ENCODE measurements around the gene DNM2.
"Not testable (repeated sequence)": the region's sequence is repeated elsewhere in the genome, so short reads cannot be mapped to it uniquely, and the experiment has no call there.

The DNM2 gene

DNA sequence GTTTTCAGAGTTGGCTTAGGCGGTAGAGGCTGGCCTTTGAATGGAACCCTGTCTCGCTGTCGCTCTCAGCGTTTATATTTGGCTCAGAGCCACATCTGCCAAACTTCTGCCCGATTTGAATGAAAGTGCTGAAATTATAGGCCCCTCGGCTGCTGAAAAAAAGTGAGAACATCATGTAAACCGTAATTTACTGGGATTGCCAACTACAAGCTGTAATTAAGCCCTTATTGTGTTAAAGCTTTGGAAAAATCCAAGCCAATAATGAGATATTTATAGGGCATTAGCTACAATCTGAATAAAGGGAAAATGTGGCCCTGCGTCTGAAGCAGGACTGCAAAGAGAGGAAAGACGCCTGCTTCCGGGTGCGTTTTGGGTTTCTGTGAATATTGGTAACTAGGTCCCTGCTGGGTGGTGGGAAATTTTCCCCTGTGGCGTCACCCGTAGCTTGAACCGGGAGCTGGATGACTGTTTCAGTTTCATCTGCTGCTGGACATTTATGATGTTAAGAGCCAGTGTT is 9.9 kb downstream of the DNM2 start:
- no peak for DNase-seq

DNA sequence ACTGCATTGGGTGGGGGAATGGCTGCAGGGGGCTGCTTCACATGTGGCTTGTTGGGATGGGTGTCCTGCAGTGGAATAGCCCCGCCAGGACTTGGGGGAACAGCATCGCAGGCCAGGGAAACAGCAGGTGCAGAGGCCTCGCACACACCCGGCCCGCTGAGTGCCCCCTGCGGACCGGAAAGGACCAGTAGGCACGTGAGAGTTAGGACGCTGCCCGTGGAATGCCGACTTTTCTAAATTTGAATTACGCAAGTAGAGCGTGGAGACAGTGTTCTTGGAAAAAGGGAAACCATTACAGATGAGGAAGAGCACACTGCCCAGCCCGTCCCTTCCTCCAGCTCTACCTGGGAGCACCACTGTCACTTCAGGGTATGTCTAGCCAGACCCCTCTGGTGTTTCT is 11.5 kb downstream of the DNM2 start:
- no peak for DNase-seq

DNA sequence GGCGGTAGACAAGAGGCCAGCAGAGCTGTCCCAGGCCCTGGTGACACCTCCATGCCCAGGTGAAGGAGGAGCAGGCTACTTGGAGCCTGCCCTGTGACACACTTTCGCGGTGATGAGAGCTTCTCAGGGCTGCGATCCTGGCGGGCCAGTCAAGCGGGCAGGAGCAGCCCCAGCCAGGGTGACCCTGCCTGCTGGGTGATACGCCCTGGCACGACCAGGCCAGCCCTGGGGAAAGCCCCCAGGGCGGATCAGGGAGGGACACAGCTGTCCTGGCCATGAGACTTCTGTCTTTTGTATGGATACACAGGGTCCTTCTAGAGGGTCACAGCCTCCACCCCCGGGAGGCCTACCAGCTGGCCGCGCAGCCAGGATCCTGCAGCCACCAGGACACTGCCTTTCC is 13.1 kb downstream of the DNM2 start:
- DNase-seq: no peak

DNA sequence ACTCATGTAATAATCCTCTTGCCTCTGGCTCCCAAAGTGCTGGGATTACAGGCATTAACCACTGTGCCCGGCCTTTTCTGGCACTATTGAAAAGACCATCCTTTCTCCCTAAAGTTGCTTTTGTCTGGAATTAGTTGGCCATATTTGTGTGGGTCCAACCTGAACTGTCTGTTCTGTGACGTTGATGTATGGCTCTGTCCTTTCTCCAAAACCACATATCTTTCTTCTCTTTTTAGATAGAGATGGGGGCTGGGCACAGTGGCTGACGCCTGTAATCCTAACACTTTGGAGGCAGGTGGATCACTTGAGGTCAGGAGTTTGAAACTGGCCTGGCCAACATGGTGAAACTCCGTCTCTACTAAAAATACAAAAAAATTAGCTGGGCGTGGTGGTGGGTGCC is 17.9 kb downstream of the DNM2 start:
- no peak for DNase-seq

DNA sequence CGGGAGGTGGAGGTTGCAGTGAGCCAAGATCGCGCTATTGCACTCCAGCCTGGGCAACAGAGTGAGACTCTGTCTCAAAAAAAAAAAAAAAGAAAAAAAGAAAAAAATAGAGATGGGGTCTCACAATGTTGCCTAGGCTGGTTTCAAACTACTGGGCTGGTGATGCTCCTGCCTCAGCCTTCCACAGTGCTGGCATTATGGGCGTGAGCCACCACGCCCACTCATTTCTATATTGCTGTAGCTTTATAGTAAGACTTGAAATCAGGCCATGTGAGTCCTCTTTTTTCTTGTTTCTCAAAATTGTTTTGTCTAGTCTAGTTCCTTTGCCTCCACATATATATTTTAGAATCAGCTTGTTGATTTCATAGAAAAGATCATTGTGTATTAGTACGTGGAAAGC is 18.3 kb downstream of the DNM2 start:
- DNase-seq: no peak

DNA sequence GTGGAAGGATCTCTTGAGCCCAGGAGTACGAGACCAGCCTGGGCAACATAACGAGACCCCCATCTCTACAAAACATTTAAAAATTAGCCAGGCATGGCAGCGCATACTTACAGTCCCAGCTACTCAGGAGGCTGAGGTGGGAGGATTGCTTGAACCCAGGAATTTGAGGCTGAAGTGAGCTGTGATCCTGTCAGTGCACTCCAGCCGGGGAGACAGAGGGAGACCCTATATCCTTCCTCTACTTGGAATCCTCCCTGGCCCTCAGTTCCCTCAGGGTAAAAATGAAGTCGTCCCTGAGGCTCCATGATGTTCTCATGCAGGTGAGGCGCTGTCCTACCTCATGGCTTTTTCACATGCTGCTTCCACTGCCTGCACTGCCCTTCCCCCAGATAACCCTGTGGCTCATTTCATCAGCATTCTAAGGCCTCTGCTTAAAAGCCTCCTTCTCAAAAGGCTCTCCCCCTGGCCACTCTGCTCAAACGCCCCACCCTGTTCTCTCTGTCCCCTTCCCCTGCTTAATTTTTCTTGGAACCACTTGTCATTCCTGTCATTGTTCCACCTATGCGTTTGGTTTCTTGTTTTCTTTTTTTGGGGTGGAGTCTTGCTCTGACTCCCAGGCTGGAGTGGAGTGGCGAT is 19.2 kb downstream of the DNM2 start:
- no peak for DNase-seq

DNA sequence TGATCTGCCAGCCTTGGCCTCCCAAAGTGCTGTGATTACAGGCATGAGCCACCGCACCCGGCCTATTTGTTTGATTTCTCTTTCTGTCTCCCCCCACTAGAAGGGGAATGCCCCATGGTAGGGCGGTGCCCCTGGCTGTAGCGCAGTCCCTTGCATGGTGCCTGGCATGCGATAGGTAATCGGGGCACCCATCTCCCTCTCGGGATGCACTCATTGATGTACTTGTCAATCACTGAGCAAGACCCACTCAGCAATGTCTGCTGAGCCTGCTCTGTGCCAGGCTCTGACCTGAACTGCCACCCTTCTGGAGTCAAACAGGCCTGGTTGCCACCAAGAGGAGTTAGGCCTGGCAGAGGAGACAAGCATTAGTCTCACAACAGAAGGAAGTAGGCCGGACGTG is 19.8 kb downstream of the DNM2 start:
- no peak for DNase-seq

DNA sequence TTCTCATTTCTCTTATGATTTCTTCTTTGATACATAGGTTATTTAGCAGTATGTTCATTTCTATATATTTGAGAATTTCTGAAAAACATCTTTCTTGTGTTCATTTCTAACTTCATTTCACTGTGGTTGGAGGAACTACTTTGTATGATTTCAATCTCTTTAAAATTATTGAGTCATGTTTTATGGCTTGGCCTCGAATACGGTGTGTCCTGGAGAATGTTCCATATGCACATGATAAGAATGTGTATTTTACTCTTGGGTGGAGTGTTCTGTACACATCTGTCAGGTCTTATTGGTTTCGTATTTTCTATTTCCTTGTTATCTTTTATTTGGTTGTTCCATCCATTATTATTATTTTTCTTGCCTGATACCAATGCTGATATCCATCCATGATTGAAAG is 22.9 kb downstream of the DNM2 start:
- no peak for DNase-seq

DNA sequence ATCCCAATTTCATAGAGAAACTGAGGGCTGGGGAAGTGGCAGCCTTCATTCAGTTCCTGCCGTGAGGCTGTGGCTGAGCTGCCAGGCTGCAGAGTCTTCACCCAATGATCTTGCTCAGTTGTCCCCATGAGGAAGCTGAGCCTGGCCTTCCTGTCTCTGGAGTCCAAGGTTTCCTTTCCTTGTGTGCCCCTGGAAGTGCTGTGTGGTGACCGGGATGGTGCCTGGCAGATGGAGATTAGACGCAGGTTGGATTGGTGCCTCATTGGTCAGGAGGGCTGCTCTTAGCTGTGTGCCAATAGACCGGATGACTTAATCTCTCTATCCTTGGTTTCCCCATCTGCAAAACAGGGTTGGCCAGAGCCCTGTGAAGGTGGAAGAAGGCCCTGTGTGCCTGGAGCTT is 24.6 kb downstream of the DNM2 start:
- no peak for DNase-seq

DNA sequence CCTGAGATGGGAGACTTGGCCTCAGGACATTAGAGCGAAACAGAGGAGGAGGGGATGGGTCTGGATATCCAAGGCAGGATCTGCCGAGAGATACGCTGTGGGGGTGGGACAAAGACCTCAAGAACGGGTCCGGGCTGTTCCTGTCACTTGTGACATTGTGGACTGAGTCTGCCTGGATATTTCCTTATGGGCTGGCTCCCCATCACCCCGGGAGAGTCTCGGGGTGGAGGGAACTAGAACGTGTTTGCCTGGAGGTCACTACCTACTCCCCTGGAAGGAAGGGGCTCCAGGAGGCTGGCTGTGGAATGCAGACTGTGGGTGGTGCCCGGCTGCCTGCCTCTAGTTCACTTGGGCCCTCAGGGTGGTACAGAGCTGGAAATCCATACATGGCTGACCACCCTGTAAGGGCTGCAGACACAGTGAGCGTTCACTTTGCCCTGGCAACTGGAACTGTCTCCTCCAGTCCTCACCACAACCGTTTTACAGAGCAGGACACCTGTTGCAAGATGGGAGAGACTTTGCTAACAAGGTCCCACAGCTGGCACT is 26.4 kb downstream of the DNM2 start:
- DNase-seq: no peak

DNA sequence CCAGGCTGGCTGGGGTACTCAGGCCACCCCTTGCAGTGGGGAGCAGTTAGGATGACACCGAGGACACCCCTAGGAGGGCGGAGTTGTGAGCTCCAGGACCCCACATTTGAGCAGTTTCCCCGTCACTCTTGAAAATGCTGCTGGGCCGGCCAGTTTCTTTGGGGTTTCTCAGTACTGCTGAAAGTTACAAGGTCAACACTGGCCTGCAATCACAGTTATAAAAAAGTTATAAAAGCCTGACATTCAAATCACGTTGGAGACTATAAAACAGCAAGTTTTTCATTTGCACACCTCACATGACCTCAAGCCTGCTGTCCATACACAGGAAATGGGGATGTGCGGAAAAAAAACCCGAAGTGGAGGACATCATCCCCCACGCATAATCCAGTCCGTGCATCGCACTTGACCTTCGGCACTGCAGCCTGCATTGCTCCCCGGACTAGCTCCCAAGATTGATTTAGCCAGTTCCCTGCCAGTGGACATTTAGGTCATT is 27.0 kb downstream of the DNM2 start:
- DNase-seq: no peak

DNA sequence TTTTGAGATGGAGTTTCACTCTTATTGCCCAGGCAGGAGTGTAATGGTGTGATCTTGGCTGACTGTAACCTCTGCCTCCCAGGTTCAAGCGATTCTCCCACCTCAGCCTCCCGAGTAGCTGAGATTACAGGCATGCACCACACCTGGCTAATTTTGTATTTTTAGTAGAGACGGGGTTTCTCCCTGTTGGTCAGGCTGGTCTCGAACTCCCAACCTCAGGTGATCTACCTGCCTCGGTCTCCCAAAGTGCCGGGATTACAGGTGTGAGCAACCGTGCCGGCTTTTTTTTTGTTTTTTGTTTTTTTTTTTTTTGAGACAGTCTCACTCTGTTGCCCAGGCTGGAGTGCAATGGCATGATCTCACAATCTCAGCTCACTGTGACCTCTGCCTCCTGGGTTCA is 28.6 kb downstream of the DNM2 start:
- not testable (repeated sequence) for DNase-seq

DNA sequence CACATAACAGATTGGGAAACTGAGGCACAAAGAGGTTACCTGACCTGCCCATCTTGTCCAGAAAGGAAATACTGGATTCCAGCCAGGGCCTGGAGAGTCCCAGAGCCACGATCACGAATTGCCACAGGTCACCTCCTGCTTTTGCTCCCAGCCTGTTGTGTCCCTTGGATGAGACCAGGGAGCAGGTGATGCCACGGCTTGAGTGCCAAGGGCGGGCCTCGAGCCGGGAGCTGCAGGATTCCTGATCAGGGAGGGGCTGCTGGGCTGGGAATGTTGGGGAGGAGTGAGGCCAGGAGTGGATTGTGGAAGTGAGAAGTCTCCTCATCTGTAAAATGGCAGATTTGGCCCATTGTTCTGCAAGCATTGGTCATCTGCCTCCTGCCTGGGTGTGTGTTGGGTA is 29.4 kb downstream of the DNM2 start:
- DNase-seq: peak; percentile 33

DNA sequence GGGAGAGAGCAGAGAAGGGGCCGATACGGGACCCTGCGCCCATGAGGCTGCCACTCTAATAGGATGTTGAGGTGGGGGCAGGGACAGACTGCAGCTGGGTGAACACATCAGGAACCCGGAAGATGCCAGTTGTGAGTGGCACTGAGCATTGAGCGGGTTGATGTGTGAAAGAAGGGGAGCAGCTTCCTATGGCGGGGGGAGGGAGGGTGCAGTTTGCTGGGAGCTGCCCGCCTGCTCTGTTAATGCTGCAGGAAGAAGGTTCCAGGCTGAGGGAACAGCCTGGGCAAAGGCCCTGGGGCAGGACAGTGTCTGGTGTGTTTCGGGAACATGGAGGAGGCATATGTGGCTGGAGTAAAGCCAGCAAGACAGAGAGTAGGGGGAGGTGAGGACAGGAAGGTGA is 29.8 kb downstream of the DNM2 start:
- no peak for DNase-seq

DNA sequence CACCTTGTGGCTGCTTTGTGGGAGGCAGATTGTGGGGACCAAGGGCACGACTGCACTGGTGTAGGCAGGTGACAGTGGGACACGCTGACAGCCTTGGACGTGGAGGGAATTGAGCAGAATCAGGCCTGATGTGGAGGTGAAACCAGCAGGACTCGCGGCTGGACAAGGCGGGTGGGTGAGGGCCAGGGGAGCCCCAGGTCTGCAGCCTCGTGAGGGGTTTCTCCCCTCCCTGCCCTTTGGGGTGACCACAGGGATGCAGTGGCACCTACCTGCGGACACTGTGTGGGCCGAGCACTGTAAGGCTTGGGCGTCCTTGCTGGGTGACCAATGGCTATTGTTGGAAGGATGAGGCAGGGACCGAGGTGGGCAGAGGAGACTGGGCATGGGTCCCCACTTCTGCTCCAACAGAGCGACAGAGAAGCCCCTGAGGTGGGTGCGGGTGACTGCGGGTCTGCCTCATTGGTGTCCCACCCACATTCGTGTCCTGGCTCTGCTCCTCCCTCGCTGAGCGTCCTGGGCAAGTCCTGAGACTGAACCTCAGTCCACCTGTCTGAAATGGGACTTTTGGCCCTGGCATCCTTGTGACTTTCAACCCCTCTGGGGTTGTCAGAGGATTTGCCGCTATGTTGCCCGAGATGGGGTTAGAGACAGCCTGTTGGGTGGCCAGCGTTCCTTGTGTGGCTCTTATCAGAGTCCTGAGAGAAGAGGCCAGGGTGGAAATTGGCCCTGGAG is 30.5 kb downstream of the DNM2 start:
- DNase-seq: no peak

DNA sequence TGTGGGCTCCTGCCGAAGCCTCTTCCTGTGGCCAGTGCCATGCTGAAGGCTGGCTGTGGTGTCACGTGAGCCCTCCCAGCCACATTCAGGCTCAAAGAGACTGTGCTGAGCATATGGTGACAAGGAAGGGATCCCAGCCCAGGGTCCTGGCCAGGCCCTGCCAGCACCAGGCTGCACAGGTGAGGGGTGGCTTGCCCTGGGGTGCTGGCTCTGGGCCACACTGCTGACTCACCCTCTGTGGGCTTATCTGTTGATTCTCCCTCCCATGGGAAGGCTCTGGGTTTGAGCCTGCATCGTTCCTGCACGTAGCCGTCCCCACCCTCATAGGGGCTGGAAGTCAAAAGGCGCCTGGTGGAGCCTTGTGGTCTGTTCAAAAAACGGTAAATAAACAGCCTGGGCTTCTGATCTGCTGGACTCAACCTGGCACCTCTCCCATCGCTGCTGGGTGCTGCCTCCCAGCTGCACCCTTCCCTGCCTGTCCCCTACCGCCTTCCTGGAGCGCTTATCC is 31.1 kb downstream of the DNM2 start:
- peak; percentile 78 for DNase-seq

DNA sequence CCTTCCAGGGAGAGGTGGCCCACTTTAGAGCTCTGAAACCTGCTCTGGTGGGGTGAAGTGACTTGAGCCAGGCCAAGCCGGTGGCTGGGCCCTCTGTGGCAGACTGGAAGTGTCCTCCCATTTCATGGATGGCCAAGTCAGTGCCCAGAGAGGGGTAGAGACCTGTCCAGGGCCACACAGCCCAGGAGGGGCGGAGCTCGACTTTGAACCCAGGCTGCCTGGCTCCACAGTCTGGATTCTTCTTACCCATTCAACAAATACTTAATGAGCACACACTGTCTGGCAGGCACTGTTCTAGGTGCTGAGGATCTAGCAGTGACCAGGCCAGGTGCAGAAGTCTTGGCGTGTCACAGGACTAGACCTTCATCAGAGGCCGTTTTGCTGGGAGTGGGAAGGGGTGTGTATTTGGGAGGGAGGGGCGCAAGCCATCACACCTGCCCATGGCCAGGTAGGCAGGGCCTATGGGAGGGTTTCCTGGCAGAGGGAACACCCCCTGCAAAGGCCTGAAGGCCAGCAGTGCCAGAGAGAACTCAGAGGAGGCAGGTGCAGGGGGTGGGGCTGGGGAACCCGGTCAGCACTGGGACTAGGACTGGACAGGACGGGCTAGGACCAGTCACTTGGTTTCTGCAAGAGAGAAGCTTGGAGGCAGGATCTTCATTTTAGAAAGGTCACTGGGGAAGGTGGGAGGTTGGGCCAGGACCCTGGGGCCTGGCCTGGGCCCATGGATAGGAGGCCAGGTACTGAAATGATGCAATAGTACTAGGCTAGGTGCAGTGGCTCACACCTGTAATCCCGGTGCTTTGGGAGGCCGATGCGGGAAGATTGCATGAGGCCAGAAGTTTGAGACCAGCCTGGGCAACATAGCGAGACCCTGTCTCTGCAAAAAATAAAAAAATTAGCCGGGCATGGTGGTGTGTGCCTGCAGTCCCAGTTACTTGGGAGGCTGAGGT is 31.8 kb downstream of the DNM2 start:
- peak; percentile 50 for DNase-seq

DNA sequence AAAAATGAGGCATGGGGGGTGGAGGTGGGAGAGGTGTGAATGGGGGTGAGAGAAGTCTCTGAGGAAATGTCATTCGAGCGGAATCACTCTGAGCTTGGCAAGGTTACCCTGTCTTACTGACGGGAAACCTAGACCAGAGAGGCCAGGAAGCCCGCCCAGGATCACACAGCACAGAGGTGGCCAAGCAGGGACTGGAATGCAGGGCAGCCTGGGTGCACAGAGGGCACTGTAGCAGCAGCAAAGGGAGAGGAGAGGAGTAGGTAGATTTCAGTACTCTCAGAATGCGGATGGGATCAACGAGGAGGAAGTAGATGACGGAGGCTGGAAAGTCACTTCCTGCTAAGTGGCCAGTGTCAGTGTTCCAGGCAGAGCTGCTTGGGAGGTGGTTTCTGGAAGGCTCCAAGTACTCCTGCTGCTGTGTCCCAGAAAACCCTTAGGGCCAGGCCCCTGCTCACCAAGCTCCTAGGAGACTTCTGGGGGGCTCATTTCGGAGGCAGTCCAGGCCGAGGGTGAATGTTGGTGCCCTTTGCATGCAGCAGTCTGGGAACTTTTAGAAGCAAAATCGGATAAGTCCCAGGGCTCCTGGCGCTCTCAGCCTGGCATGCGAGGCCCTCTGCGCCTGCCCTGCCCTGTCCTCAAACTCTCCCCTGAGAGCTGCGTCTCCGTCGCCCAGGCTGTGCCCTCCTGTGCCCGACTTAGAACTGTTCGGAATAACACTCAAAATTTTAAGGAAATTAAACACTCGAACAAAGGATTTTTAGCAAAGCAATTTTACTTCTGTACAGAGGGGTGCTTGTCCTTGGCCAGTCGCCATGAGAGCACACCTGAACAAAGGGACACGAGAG is 33.5 kb downstream of the DNM2 start:
- no peak for DNase-seq

DNA sequence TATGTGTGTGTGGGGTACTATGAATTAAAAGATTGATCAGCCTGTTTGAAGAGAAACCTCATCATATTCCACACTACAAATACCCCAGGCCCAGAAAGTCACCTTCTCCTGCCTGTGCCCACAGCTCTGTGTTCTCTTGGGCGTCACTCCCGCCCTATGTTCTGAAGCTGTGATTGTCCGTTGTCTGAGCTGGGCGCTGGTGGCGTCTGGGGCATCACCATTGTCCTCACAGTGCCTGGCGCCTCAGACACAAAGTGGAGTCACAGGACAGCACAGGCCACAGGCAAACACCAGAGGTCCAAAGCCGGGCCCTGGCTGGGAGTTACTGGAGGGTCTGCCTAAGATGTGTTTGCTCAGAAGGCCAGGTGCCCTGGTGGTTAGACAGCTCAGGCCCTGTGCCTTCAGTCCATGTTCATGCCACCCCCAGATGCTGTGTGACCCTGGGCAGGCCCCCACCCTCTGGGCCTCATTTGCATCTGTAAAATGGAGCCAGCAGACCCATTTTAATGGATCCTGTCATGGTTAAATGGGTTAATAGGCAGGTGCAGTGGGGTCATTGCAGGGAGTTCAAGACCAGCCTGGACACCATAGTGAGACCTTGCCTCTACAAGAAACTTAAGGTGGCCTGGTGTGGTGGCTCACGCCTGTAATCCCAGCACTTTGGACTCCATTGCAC is 34.5 kb downstream of the DNM2 start:
- DNase-seq: no peak

DNA sequence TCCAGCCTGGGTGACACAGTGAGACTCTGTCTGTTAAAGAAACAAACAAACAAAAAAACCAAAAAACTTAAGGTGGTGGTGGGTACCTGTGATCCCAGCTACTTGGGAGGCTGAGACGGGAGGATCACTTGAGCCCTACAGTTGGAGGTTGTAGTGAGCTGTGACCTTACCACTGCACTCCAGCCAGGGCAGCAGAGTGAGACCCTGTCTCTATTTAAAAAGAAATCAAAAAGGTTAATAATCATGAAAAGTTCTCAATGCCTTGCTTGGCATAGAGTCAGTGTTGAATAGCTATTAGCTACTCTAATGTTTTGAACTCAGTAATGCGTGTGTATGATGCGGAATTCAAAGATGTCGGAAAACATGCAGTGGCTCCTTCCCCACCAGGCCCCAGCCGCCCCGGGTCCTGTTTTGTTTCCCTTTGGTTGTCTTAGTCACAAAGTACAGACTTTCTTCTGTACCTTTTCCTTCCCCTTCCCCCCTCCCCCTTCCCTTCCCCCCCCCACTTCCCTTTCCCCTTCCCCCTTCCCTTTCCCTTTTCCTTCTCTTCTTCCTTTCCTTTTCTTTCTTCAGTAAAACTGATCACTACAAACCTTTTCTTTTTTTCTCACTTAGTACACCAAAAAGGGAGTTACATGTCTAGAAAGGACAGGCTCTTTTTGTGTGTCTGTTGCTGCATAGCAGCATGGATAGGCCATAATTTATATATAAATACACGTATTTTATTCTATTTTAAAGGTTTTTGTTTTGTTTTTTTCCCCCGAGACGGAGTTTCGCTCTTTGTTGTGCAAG is 35.2 kb downstream of the DNM2 start:
- no peak for DNase-seq
